Prostate gland (tissue), 2 donors: ENCODE data around the gene CDH7.

Source experiments
- CTCF ChIP-seq, 4 experiments: fragments of 200-600 bp in 2 of 4; fragments of 450-650 bp in 2 of 4; sonication (generic) in 2 of 4; IDR thresholded peaks; 1 replicate in 3 of 4; 2 replicates in 1 of 4; pipeline ENCODE4 v1.5.1; 2016 to 2019; ENCODE audit warnings: antibody characterized with exemption in 4 of 4, mild to moderate bottlenecking in 2 of 4, moderate library complexity in 2 of 4
- POLR2A ChIP-seq: fragments of 450-650 bp; IDR thresholded peaks from one replicate; pipeline ENCODE4 v1.6.1; 2016; ENCODE audit warnings: antibody characterized with exemption, mild to moderate bottlenecking
- POLR2AphosphoS5 ChIP-seq: sonication (generic); formaldehyde crosslinking; IDR thresholded peaks from one replicate; pipeline ENCODE4 v1.6.1; 2017; ENCODE audit warnings: antibody characterized with exemption

- TF ChIP-seq CTCF (IDR thresholded peaks at IDR 0.05): no peak
- no peak for TF ChIP-seq POLR2A
- TF ChIP-seq POLR2AphosphoS5: no peak
These were observed 101.5 kb downstream of the CDH7 start for GRCh38 chr18:65852273-65852672.
